ENCODE results near the gene RNFT2.

DNA sequence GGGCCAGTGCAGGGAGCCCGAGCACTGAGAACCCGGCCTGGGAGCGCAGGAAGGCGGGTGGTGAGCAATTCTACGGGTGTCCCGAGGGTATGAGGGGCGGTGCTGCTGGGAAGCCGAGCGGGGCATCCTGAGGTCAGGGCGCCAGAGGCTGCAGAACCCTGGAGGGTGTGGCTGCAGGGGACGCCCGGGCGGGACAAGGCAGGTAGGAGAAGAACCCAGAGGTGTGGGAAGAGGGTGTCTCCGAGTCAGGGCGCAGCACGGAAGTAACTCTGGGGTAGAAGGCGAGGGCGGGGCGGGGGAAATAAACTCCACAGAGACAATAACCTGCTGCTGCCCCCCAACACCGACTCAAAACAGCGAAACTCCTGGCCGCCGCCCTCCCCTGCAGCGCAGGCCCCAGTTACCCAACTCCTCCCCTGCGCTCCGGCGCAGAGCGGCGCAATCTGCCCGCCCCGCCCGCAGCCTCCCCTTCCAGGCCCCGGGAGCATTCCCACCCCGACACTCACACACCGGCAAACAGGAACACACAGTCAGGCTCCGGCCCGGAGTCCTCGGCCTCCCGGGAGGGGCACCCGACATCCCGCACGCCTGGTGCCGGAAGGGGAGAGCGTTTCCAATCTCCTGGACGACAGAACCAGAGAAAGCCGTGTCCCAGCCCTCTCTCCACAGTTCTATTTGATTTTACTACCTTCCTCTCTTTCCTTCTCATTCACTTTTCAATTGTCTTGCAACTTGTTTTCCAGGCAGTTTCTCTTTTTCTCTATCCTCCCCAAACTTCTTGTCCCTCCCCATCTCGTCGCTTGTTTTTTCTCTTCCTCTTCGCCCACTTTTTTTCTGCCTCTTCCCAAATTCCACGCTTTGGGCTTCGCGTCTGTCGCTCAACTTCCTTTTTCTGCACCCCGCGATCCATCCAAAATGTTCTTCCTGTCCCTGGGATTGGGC is 140.7 kb downstream of the RNFT2 start:
- TF ChIP-seq, protein P1, sequence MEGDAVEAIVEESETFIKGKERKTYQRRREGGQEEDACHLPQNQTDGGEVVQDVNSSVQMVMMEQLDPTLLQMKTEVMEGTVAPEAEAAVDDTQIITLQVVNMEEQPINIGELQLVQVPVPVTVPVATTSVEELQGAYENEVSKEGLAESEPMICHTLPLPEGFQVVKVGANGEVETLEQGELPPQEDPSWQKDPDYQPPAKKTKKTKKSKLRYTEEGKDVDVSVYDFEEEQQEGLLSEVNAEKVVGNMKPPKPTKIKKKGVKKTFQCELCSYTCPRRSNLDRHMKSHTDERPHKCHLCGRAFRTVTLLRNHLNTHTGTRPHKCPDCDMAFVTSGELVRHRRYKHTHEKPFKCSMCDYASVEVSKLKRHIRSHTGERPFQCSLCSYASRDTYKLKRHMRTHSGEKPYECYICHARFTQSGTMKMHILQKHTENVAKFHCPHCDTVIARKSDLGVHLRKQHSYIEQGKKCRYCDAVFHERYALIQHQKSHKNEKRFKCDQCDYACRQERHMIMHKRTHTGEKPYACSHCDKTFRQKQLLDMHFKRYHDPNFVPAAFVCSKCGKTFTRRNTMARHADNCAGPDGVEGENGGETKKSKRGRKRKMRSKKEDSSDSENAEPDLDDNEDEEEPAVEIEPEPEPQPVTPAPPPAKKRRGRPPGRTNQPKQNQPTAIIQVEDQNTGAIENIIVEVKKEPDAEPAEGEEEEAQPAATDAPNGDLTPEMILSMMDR (IDR thresholded peaks at IDR 0.05): no peak
- no peak for TF ChIP-seq POLR2A (IDR thresholded peaks at IDR 0.05)
